Measurements from ENCODE around the gene KSR1.

- TF ChIP-seq CTCF (IDR thresholded peaks at IDR 0.05), result no peak
- TF ChIP-seq POLR2A (IDR thresholded peaks at IDR 0.05), result no peak
Observed at GRCh38 chr17:27540318-27541101, 84.3 kb downstream of the KSR1 start.
